H1 (cell line): ENCODE data around the gene KIFC1. TPM values are rescaled to one million over a fixed set of nuclear protein-coding genes. Genes with fewer than 3 reads are reported as not detected.

Experiments used
- CTCF ChIA-PET: fragments of 300-600 bp; sonication (Branson Sonifier 250); formaldehyde crosslinking; loops from one replicate; lab custom pipeline; 2021; ENCODE audit not compliant: partially characterized antibody; lab: Charles Lee
- POLR2A ChIA-PET: fragments of 300-600 bp; sonication (Branson Sonifier 250); formaldehyde crosslinking; loops from one replicate; lab custom pipeline; 2021; ENCODE audit warnings: inconsistent platforms; ENCODE audit not compliant: partially characterized antibody; lab: Charles Lee
- DNase-seq, 2 experiments: peaks; one replicate each; pipeline versions ENCODE4 v3.0.0 to v3.0.0-alpha.2; 2010 to 2022; ENCODE audit warnings: low spot score in 2 of 2, low read depth in 1 of 2, mixed read lengths in 1 of 2
- FAIRE-seq: peaks from 2 replicates; lab custom pipeline; 2011; peaks lifted over from hg19 to GRCh38; lab: Jason Lieb, UNC
- H2AFZ ChIP-seq: 2 replicates; pipeline ENCODE4 v1.8.1; 2012; ENCODE audit warnings: low read length, inconsistent platforms
- H2AK5ac ChIP-seq: 2 replicates; pipeline ENCODE4 v1.6.1; 2013; ENCODE audit warnings: low read depth, low read length
- H2BK120ac ChIP-seq: replicated peaks from 2 replicates; pipeline ENCODE3; 2013; ENCODE audit warnings: low read depth, low read length, inconsistent platforms
- H2BK12ac ChIP-seq: 2 replicates; pipeline ENCODE4 v1.6.1; 2013; ENCODE audit warnings: low read depth, low read length
- H2BK15ac ChIP-seq: 2 replicates; pipeline ENCODE4 v1.6.1; 2013; ENCODE audit warnings: low read length
- H2BK20ac ChIP-seq: 2 replicates; pipeline ENCODE4 v1.6.1; 2013; ENCODE audit warnings: low read length
- H2BK5ac ChIP-seq: 2 replicates; pipeline ENCODE4 v1.6.1; 2013; ENCODE audit warnings: low read depth, low read length
- H3K14ac ChIP-seq: 2 replicates; pipeline ENCODE4 v1.6.1; 2013; ENCODE audit warnings: inconsistent platforms; ENCODE audit not compliant: insufficient read length
- H3K18ac ChIP-seq: 2 replicates; pipeline ENCODE4 v1.6.1; 2013; ENCODE audit warnings: low read length; ENCODE audit errors: extremely low read depth
- H3K23ac ChIP-seq: 2 replicates; pipeline ENCODE4 v1.6.1; 2013; ENCODE audit warnings: inconsistent platforms; ENCODE audit not compliant: insufficient read length
- H3K23me2 ChIP-seq: 2 replicates; pipeline ENCODE4 v1.6.1; 2013; ENCODE audit warnings: low read depth, low read length
- H3K27ac ChIP-seq: 2 replicates; pipeline ENCODE4 v1.6.1; 2011; ENCODE audit warnings: low read depth, low read length, inconsistent platforms
- H3K27me3 ChIP-seq, 4 experiments: replicated peaks in 1 of 4; 1 replicate in 1 of 4; 2 replicates in 3 of 4; pipeline versions ENCODE4 v1.6.1 to v1.8.1; 2011 to 2013; ENCODE audit warnings: low read length in 3 of 4, mild to moderate bottlenecking in 3 of 4, inconsistent platforms in 2 of 4, mixed read lengths in 2 of 4, moderate library complexity in 1 of 4; ENCODE audit not compliant: control insufficient read depth in 3 of 4, insufficient read depth in 3 of 4; ENCODE audit errors: extremely low read depth in 1 of 4
- H3K36me3 ChIP-seq, 4 experiments: 2 replicates each; pipeline versions ENCODE4 v1.6.1 to v1.8.1; 2011 to 2013; ENCODE audit warnings: mild to moderate bottlenecking in 4 of 4, low read length in 3 of 4, moderate library complexity in 2 of 4, control low read depth in 1 of 4, inconsistent platforms in 1 of 4; ENCODE audit not compliant: insufficient read depth in 4 of 4, control insufficient read depth in 2 of 4
- H3K4ac ChIP-seq: replicated peaks from 2 replicates; pipeline ENCODE3; 2013; ENCODE audit warnings: low read length, low read depth, mixed read lengths, inconsistent platforms; ENCODE audit not compliant: insufficient read length
- H3K4me1 ChIP-seq, 4 experiments: replicated peaks in 1 of 4; 1 replicate in 1 of 4; 2 replicates in 3 of 4; pipeline versions ENCODE4 v1.6.1 to v1.8.1; 2011 to 2013; ENCODE audit warnings: low read length in 3 of 4, inconsistent platforms in 2 of 4, mixed read lengths in 1 of 4; ENCODE audit not compliant: insufficient read depth in 4 of 4, control insufficient read depth in 3 of 4
- H3K4me2 ChIP-seq, 2 experiments: 2 replicates each; pipeline versions ENCODE4 v1.6.1 to v1.8.1; 2011 to 2013; ENCODE audit warnings: low read depth in 2 of 2, low read length in 2 of 2, control low read depth in 1 of 2, inconsistent platforms in 1 of 2, mild to moderate bottlenecking in 1 of 2; ENCODE audit not compliant: insufficient read depth in 1 of 2
- H3K4me3 ChIP-seq, 4 experiments: fragments of 200-600, 300-600 bp in 1 of 4; sonication (generic), shearing (Covaris generic), sonication (Bioruptor Twin) in 1 of 4; 2 replicates each; pipeline versions ENCODE4 v1.5.1 to v1.8.1; 2011 to 2016; ENCODE audit warnings: low read length in 4 of 4, low read depth in 3 of 4, control low read depth in 2 of 4, inconsistent platforms in 2 of 4, mild to moderate bottlenecking in 2 of 4, mixed read lengths in 1 of 4, moderate library complexity in 1 of 4; ENCODE audit not compliant: insufficient read depth in 2 of 4; ENCODE audit errors: extremely low read depth in 1 of 4
- H3K56ac ChIP-seq: replicated peaks from 2 replicates; pipeline ENCODE3; 2013; ENCODE audit warnings: low read depth, mild to moderate bottlenecking, mixed read lengths, low read length, inconsistent platforms; ENCODE audit not compliant: insufficient read length
- H3K79me1 ChIP-seq: 2 replicates; pipeline ENCODE4 v1.6.1; 2013; ENCODE audit warnings: low read depth, low read length, control low read depth
- H3K79me2 ChIP-seq, 2 experiments: 2 replicates each; pipeline versions ENCODE4 v1.6.1 to v1.8.1; 2012 to 2013; ENCODE audit warnings: low read length in 2 of 2, mild to moderate bottlenecking in 2 of 2, inconsistent platforms in 1 of 2; ENCODE audit not compliant: insufficient read depth in 2 of 2, control insufficient read depth in 1 of 2
- H3K9ac ChIP-seq, 4 experiments: replicated peaks in 1 of 4; 1 replicate in 1 of 4; 2 replicates in 3 of 4; pipeline versions ENCODE4 v1.6.1 to v1.8.1; 2011 to 2013; ENCODE audit warnings: low read depth in 3 of 4, low read length in 3 of 4, control low read depth in 2 of 4, mild to moderate bottlenecking in 2 of 4, moderate library complexity in 2 of 4, inconsistent platforms in 1 of 4; ENCODE audit errors: extremely low read depth in 1 of 4
- H3K9me3 ChIP-seq, 2 experiments: 2 replicates each; pipeline versions ENCODE4 v1.6.1 to v1.8.1; 2012 to 2013; ENCODE audit warnings: mild to moderate bottlenecking in 2 of 2, moderate library complexity in 2 of 2, control low read depth in 1 of 2, inconsistent platforms in 1 of 2, low read depth in 1 of 2, low read length in 1 of 2, mixed read lengths in 1 of 2; ENCODE audit not compliant: insufficient read depth in 2 of 2
- H4K20me1 ChIP-seq, 2 experiments: replicated peaks in 1 of 2; 2 replicates each; pipeline versions ENCODE3 to v1.8.1; 2011 to 2013; ENCODE audit warnings: inconsistent platforms in 2 of 2, low read length in 2 of 2, mild to moderate bottlenecking in 1 of 2; ENCODE audit not compliant: insufficient read depth in 2 of 2, control insufficient read depth in 1 of 2
- H4K5ac ChIP-seq: 2 replicates; pipeline ENCODE4 v1.6.1; 2013; ENCODE audit warnings: low read length, low read depth, mixed read lengths, inconsistent platforms; ENCODE audit not compliant: insufficient read length
- H4K8ac ChIP-seq: 2 replicates; pipeline ENCODE4 v1.8.0; 2013; ENCODE audit warnings: mild to moderate bottlenecking, moderate library complexity, low read length, inconsistent platforms; ENCODE audit not compliant: insufficient read depth; ENCODE audit errors: extremely low read depth
- H4K91ac ChIP-seq: replicated peaks from 2 replicates; pipeline ENCODE3; 2013; ENCODE audit warnings: low read length, mixed read lengths, inconsistent platforms; ENCODE audit not compliant: insufficient read length
- E2F6 ChIP-seq: IDR thresholded peaks from 2 replicates; pipeline ENCODE4 v1.6.1; 2012; ENCODE audit warnings: inconsistent platforms
- POLR2A ChIP-seq, 2 experiments: IDR thresholded peaks; 1 replicate in 1 of 2; 2 replicates in 1 of 2; pipeline ENCODE4 v1.6.1; 2011; ENCODE audit warnings: low read depth in 2 of 2, low read length in 2 of 2, mild to moderate bottlenecking in 2 of 2; ENCODE audit errors: control extremely low read depth in 1 of 2
- SP2 ChIP-seq: IDR thresholded peaks from 2 replicates; pipeline ENCODE4 v1.6.1; 2012; ENCODE audit warnings: mild to moderate bottlenecking, low read length, inconsistent platforms
- WGBS, 2 experiments: shearing (Covaris generic) in 1 of 2; methylation state at CpG; one replicate each; pipeline versions ENCODE4 v1.1.6 to v1.1.7; 2013 to 2015; ENCODE audit warnings: low lambda C conversion rate in 2 of 2, mixed read lengths in 2 of 2, inconsistent platforms in 1 of 2, low coverage in 1 of 2, missing lambda C conversion rate in 1 of 2; ENCODE audit not compliant: insufficient replicate concordance in 2 of 2, insufficient coverage in 1 of 2, insufficient read length in 1 of 2; ENCODE audit errors: extremely low coverage in 1 of 2, missing lambda C conversion rate in 1 of 2; 5-methylcytosine and 5-hydroxymethylcytosine counted together
- polyA plus RNA-seq, 7 experiments: library from polyadenylated mRNA; depleted of rRNA in 3 of 7; stranded (reverse) in 5 of 7; unstranded in 2 of 7; fragments of >200 nt in 5 of 7; fragments of 200-250 nt in 2 of 7; gene quantifications; 1 replicate in 5 of 7; 2 replicates in 1 of 7; 4 replicates in 1 of 7; pipeline versions ENCODE4 v1.2.1 to v1.2.3, GENCODE V29; 2011 to 2013; ENCODE audit warnings: missing spikeins in 2 of 7, mixed read lengths in 2 of 7
- total RNA-seq: library from RNA; stranded (reverse); fragmentation: NEBNext Ultra II Directional; extraction: Animal tissue kit (Norgen Biotek cat#: 25700); gene quantifications from 2 replicates; pipeline ENCODE4 v1.2.1, GENCODE V29; 2021

KIFC1 gene
- total and polyA plus RNA-seq, 2 of the 8 experiments (the other 6 are each of a cell fraction or from before 2014, with no cell fraction given), result 46.6 to 64.3 TPM

- Histone ChIP-seq H3K79me2 (peaks cover 0 to 15% of the 10 kb centered on the region in 2 experiments; a peak in 2 of 4 replicates), H3K27me3 (no peaks in the 10 kb centered on the region), H2BK5ac (no peak overlapping the region), H2AK5ac (no peak overlapping the region), H3K9ac (no peak overlapping the region), H3K4me2 (no peak overlapping the region), H3K23me2 (no peaks in the 10 kb centered on the region), H3K4me3 (no peak overlapping the region), H3K23ac (no peak overlapping the region), H3K14ac (no peak overlapping the region), H2BK15ac (no peak overlapping the region), H2BK12ac (no peak overlapping the region), H3K18ac (no peak overlapping the region), H4K20me1 (peaks cover 4 to 30% of the 10 kb centered on the region in 2 experiments), H3K9me3 (no peaks in the 10 kb centered on the region; a peak in 1 of 4 replicates), H3K56ac (no peak overlapping the region), H3K79me1 (0 out of 2 replicates have a peak, but pooled peaks cover 2% of the 10 kb centered on the region), H4K5ac (no peak overlapping the region), H4K91ac (no peak overlapping the region), H3K36me3 (peaks cover 52 to 96% (median 85%) of the 10 kb centered on the region in 4 experiments), H2AFZ (no peak overlapping the region), H2BK120ac (no peak overlapping the region), H3K27ac (no peak overlapping the region), H3K4ac (no peak overlapping the region), H4K8ac (no peak overlapping the region), H2BK20ac (no peak overlapping the region), H3K4me1 (no peaks in the 10 kb centered on the region; a peak in 1 of 7 replicates)
- POLR2A ChIA-PET, result interaction anchor here (0.7 to 14.8 kb wide), 12 partner anchors 9 to 269 kb away, joined by 3 to 381 read pairs (median 4); partner anchors contain the start of genes CUTA, PFDN6, SYNGAP1 and WDR46
- no peak for FAIRE-seq
- CTCF ChIA-PET, result interaction anchor here (0.7 to 4.7 kb wide), 7 partner anchors 10 to 191 kb away, joined by 3 to 22 read pairs (median 3); no protein-coding TSS in a partner anchor
- no peak for TF ChIP-seq E2F6
- no peak for TF ChIP-seq SP2
- TF ChIP-seq POLR2A (IDR thresholded peaks at IDR 0.05; ENCODE audit: control extremely low read depth in 1 of 2, low read depth in 2 of 2, low read length in 2 of 2), result peak in 1 of 2 experiments; percentile 54; a peak in 1 of 3 replicates
- WGBS, 2 experiments, result 81% methylated on average over 9 of the region's 9 CpGs; no CpG with 5 or more reads in 1 of the 2 experiments
- DNase-seq, result no peak
Observed at GRCh38 chr6:33439956-33440648, 48.5 kb downstream of the KIFC1 start.
